HG03108 (cell line): ENCODE measurements around the gene CEP41.

Experiments used
- ATAC-seq: cut with Tn5 transposase; IDR thresholded peaks from one replicate; pipeline ENCODE4 v1.9.1; 2021; ENCODE audit warnings: moderate library complexity; ENCODE audit not compliant: unreplicated experiment

Gene CEP41

DNA sequence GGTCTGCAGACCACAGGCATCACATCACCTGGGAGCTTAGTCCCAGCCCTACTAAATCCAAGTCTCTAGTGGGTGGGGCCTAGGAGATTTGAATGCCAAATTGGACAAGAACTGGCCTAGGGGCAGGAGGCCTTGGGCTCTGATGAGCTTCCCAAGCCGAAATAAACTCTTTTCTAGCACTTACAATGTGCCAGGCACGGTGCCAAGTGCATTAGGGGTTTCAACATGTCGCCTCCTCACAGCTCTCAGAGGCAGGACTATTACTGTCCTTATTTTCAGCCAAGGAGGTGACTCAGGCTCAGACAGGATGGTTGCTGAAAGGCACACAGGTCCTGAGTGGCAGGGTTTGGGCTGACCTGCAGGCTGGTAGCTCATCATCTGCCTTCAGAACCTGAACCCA lies 69.8 kb downstream of the CEP41 start:
- no peak for ATAC-seq

DNA sequence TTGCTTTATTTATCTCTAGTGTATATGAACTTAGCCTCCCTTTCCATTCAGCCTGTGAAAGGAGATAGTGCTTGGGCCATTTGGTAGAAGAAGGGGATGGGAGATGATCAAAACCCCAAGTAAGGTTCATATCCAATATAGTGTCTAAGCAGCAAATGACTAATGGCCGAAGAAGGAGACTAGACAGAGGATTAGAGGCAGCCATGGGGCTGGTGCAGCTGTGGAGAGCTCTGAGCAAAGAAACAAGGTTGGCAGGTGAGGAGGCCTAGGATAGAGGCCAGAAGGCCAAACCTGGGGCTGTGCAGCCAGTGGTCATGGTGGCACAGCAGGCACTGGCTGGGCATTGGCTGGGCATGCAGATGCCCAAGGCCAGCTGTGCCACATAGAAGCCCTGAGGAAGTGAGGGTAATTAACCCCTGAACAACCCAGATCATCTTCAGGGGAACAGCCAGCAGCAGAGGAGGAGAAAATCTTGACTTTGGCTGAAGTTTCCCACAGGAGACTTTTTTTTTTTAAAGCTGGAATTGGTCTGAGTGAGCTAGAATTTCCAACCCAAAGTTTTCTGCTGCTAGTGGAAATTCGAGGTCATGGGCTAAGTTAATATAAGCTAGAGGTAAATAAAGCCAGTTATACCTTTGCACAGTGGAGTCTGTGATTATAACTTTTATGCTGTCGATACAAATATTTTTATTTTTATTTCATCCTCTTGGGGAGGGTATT lies 70.8 kb downstream of the CEP41 start:
- no peak for ATAC-seq

DNA sequence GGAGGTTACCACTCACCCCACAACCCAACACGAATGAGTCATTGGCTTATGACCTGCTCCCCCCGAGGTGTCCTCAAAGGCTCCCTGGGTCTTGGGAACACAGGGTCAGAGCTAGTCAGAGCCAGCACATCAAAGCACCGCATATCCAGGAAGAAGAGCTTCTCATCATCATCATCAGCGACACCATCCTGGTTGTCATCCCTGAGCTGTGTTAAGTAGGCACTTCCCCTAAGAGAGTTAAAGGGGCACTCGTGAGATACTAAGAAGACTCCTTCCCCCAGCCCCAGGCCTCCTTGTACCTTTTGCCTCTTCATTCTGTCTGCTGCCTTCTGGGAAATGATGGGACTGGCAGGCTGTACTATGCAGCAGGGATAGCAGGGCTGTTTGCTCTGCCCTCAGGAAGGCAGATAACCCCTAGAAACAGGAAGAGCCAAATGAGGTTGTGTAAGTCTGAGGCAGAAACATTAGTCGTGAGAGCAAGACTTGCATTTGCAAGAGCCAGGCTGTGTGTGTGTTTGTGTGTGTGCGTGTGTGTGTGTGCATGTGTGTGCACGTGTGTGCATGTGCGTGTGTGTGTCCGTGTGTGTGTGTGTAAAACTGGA lies 71.6 kb downstream of the CEP41 start:
- ATAC-seq, result no peak

DNA sequence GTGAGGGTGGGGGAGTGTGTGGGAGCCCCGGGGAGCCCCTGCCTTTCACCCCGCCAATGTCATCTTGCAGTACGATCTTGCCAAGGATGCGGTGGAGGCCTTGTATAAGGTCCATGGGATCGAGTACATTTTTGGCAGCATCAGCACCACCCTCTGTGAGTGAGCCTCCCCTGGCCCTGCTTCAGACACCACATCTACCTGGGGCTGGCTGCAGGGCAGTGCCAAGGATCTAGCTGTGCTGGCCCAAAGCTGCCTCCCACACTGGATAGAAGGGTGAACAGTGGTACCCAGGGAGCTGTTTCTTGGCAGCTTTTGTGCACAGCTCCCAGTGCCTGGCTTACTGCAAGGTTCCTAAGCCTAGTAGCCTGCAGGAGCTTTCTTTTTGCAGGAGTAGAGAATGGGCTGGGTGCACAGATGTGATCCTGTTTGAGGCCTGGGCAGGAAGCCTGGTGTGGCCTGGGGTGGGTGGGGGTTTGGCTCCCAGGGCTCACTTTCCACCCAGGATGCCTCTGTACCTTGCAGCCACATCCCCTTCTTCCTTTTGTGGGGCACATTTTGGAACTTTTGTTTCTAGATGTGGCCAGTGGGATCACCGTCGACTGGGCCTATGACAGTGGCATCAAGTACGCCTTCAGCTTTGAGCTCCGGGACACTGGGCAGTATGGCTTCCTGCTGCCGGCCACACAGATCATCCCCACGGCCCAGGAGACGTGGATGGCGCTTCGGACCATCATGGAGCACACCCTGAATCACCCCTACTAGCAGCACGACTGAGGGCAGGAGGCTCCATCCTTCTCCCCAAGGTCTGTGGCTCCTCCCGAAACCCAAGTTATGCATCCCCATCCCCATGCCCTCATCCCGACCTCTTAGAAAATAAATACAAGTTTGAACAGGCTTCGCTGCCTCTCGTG lies 72.7 kb downstream of the CEP41 start:
- ATAC-seq, result no peak

DNA sequence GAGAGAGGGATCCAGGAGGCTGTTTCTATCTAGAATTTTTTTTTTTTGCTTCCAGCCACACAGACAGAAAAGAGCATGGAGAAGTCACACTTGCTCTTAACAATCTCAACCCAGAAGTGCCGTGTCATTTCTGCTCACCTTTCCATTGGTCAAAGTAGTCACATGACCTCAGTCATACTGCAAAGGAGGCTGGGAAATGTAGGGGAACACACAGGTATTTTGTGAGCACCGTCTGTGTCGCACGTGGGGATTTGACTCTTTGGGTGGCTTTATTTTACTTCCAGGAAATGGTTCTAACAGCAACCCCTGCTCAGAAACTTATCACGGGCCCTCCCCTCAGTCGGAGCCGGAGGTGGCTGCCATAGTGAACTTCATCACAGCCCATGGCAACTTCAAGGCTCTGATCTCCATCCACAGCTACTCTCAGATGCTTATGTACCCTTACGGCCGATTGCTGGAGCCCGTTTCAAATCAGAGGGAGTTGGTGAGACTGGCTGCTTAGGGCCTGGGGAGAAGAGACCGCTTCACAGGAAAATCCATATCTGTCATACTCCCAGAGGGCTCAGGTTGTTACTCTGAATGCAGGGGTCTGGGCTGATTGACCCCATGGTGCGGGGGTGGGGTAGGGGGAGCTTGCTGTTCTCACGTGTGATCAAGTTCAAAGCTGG lies 73.6 kb downstream of the CEP41 start:
- no peak for ATAC-seq

DNA sequence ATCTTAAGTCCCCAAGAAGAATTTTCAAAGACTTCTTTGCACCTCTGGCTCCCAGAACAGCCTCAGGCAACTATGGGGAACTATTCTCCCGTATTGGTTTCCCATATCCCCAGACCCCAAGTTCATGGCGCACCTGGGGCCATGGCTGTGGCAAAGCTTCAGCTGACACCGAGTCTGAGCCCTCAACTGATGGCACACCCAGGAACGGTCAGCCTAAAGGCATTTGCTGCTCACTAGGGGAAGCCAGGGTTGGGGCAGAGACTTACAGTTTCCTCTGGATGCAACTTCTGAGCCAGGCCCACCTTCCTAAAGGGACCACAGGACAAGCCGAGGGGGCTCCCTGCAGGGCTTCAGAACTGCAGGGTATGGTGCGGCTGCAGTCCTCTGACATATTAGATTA lies 74.3 kb downstream of the CEP41 start:
- no peak for ATAC-seq

DNA sequence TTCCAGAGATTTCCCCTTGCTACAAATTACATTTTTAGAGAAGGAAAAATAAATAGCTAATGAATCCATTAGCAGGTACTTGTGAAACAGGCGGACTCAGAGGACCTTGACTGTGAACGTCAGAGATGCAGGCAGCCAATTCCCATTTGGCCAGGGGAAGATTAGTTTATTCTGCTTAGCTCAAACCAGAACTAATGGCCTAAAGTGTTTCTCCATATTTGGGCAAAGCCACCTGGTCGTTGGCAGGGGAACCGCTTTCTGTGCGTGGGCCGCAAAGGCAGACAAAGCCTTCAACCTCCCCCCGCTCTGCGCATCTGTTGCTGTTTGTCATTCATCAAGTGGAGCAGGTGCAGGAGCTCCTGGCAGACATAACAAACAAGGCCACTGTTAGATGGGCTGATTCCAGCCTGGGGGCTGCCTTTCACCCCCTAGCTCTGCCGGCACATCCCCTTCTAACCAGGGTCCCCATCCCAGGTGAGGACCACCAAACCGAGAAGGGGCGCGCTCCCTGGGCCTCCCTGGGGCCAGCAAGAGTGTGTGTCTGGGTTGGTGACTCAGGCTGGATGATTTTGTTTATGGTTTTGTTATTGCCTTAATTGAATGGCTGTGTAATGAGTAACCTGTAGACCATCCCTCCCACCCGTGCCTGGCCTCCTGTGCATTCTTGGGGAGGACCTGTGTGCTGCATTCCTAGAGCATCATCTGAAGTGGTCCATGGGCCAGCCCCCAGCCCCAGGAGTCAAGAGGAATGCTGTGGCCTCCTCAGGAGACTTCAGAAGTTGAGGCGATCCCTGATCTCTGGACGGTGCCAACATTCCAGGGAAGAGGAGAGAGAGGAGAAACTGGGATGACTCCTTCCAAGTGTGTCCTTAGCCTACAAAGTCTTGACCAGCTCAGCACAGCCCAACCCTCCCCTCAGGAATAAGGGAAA lies 75.0 kb downstream of the CEP41 start:
- peak; percentile 50 for ATAC-seq

DNA sequence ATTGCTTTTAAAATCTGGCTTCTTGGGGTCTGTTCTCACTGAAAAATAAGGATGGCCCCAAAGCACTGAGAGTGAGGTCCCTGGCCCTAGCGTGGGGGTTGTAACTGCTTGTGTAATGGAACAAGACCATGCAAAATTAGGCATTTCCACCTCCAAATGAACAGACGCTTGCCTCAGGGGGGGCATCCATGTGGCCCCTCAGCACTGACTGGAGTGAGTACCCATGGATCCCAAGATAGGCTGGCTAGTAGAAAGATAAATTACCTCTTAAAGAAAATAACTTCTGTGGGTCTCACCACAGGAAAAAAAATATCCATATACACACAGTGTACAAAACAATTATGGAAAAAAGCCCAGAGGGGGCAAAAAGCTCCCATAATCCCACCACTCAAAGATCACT lies 75.7 kb downstream of the CEP41 start:
- ATAC-seq, result no peak

DNA sequence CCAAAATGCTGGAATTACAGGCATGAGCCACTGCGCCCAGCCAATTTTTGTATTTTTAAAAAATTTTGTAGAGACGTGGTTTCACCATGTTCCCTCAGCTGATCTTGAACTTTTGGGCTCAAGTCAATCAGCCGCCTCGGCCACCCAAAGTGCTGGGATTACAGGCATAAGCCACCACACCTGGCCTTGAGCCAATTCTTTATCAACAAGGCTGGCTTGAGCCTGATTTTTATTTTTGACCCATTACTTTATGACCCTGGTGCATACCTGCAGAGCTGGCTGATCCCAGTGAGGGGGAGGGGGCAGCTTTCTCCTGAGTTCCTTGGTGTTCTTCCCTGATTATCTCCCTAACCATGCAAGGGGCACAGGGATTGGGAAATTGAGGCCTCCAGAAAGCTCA lies 76.4 kb downstream of the CEP41 start:
- no peak for ATAC-seq

DNA sequence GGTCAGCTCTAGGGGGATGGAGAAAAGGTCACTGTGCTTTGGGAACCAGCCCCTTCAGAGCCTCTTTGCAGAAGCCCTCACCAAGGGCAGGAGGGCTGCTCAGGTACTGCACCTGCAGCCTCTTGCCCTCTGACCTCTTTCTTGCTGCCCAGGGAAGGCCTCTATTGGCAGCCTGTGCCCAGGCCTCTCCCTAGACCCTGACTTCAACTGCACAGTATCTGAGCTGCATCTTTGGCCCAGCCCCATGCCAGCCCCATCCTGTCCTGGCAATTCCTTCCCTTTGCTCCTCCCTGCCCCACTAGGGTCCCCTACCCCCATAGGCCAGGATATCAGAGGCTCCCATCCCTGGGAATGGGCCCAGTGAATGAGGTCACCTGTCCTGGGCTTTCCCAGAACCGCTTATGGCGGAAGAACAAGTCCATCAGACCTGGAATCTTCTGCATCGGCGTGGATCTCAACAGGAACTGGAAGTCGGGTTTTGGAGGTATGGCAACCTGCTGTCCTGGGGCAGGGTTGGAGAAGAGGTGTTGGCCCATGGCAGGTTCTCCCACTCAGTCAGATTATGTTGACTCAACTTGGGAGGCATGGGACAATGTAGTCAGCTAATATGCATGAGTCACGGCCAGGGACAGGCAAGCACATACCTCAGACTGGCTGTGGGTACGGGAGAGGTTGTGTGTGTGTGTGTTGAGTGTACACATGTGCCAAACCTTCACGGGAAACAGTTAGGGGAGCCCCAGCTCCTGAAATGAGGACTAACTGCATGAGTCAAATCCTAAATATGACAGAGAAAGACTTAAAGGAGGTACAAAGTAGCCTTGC lies 77.6 kb downstream of the CEP41 start:
- ATAC-seq, result no peak

DNA sequence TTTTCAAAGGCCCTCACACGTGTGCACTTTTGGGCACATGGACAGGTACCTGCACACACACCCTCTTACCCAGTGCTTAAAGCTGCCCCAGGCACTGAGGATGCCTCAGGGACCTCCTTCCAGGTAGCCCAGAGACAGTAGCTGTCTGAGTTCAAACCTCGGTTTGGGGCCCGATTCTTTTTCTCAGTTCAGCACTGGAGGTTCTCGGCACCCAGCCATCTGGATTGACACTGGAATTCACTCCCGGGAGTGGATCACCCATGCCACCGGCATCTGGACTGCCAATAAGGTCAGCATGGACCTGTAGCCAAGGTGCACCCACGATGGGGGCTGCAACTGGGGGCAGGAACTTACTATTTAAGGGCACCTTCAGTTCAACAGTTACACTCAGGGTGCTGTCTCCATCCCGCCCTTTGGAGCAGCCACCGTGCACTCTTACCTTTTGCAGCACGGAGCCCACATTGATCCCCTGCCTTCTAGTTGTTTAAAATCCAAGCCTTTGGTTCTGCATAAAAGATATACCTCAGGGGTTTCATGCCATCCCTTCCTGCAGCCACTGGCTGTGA lies 78.5 kb downstream of the CEP41 start:
- ATAC-seq, result no peak

DNA sequence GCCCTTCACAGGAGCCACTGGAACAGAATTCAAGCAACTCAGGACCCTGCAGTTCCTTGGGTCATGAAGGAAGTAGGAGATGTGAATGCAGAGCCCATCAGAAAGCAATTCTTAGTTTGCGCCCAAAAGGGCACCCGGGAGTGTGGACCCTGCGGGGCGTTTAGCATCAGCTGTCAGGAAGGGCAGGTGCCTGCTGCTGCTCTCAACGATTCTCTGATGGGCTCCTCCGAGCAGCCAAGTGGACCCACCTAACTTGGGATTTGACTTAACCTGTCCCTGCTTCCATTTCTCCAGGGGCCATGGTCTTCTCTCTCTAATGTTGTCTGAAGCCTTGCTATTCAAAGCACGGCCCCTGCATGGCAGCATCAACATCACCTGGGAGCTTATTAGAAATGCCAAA lies 79.1 kb downstream of the CEP41 start:
- no peak for ATAC-seq

DNA sequence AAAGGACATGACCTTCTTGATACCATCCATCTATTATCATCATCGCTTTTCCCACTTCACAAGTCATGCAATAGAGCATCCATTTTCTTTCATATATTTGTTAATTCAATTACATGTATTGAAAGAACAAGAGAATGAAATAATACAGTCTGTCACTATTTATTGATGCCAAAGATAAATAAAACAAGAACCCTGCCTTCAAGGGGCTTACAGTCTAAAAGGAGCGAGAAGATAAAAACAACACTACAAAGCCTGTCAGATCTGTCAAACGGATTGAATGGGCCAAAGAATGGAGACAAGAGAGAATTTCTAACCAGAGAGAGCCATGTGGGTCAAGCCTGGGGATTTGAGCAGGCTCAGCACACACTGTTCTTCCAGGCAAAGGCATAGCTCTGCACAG lies 80.3 kb downstream of the CEP41 start:
- ATAC-seq, result no peak

DNA sequence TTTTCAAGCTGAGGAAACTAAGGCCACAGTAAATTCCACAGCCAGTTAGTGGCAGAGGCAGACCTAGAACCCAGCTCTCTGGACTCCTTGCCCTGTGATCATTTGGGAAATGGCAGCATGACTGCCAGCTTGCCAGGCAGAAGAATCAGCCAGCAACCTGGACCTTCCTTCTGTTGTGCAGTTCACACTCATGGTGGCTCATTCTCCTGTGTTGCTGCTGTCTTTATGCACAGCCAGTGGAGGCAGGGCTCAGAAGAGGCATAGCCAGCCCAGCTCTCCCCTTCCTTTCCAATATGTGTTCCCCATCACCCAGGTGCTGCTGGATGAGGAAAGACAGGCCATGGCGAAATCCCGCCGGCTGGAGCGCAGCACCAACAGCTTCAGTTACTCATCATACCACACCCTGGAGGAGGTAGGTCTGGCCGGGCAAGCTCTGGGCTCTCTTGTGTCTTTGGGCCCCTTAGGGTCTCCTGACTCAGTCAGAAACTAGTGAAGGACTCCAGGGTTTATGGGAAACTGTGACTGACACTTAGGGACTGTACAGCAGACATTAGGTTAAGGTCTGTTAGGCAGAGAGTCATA lies 81.4 kb downstream of the CEP41 start:
- no peak for ATAC-seq

DNA sequence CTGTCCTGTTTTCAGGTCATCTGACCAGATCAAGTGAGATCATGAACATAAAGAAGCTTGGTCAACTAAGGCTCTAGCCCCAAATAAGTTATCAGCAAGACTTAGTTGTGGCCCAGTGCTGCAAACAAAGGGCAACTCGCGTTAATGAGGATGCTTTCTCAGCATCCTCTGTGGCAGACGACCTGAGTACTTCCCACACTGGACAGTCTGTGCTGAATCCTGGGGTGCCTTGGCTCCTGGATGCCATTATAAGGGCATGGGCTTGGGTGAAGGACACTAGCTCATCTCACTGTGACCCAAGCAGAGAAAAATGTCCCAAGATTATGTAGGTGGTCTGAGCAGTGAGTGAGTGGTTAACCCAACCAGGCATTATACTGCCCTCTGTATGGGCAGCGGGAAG lies 82.3 kb downstream of the CEP41 start:
- ATAC-seq, result no peak

DNA sequence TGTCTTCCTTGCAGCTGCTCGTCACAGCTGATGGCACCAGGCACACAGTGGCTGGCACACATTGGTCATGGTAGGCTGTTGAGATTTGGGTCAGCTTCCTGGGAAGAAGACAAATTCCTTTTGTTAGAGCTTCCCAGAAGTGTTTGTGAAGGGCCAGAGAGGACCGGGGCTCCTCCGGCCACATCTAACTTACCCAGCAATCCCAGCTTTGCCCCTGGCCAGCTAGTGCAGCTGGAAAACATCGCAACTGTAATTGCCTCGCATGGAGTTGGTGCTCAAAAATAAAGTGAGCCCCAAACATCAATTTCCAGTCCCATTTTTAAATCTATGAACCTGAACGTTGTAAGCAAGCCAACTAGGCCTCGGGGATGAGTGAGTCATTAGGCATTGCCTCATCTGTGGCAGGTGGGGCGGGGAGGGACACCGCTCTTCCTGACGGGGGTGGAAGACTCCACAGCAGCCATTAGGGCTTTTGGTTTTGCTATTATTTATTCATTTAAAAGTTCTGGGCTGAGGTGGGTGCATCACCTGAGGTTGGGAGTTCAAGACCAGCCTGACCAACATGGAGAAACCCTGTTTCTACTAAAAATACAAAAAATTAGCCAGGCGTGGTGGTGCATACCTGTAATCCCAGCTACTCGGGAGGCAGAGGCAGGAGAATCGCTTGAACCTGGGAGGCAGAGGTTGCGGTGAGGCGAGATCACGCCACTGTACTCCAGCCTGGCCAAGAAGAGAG lies 83.8 kb downstream of the CEP41 start:
- no peak for ATAC-seq

DNA sequence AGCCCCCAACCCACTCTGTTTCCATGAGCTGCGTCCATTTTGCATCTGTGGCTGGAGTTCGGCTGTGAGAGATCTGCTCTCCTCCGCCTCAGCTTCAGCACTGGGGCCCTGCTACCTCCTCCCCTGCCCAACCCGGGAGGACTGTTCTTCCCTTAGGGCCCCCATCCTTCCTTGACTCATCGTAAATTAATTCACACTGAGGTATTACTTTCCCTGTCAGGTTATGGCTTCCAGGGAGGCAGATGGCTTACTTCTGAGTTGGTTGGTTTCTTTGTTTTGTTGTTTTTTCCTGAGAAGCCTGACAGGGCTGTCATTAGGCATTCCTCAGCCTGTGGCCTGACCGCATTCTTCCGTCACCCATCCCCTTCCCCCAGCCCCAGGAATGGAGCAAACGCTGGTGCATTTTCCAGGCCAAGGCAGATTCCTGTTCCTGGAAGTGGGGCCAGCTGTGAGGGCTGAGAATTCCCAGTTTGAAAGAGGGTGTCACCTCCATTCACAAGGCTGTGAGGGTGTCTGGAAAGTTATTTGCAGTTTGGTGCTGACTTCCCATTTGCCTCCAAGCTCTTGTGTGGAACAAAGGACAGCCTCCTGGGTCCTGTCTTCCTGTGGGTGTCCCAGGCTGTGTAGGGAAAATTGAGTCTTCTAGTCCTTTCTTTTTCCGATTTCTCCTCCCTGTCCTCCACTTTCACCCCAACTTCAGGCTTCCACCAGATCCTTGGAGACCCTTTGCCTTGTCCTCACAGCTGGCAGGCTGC lies 84.5 kb downstream of the CEP41 start:
- no peak for ATAC-seq
